ENCODE measurements around the gene CACNA2D3.
"Not testable (repeated sequence)": the region's sequence is repeated elsewhere in the genome, so short reads cannot be mapped to it uniquely, and the experiment has no call there.

CACNA2D3 gene

DNA sequence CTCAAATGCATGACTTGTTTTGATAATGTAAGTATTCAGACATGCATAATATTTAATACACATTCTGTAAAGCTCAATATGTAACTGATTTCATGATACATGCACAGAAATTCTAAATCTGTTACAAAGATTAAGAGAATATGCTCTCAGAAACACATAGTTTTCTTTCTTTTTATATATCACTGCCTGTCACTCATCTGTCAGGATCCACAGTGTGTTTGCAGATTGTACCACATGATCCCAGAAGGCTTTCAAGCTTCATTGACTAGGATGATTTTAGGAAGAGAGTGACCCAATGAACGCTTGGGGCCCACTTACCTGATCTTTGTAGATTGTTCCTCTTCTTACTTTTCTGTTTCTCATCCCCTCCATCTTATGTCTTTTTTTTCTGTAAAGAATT is 261.9 kb downstream of the CACNA2D3 start:
- DNase-seq: no peak

DNA sequence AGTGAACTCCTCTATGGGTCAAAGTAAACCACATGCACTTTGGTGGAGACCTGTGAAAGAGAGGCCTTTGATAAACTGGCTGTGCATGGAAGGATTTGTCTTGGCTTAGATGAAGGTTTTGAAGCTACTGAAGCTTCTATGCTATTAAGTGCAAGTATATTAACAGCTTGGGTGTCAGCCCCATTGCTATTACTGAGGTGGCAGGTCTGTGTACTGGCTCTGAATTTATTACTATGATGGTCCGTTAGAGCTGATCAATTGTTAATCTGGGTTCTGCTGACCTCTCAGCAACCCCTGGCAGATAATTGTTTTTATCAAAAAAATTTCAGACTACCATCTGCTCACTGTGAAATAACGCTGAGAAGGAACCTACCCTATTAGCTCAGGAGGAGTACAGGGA is 268.2 kb downstream of the CACNA2D3 start:
- no peak for DNase-seq

DNA sequence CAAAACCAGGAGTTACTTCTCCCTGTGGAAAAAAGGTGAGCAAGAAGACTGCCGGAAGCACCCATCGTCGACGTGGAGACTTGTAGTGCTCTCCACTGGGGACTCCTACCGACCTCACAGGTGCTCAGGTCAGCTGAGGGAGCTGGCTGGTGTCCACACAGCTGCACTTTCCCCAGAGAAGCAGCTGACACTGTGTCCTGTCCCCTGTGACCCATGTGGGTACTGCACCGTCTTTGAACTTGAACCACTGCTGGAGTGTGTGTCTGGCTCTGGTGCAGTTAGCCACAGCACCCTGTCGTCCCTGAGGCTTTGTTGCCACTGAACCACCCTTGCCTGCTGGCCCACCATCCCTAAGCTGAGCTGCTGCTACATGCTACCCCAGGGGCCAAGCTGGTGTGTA is 270.8 kb downstream of the CACNA2D3 start:
- DNase-seq: no peak

DNA sequence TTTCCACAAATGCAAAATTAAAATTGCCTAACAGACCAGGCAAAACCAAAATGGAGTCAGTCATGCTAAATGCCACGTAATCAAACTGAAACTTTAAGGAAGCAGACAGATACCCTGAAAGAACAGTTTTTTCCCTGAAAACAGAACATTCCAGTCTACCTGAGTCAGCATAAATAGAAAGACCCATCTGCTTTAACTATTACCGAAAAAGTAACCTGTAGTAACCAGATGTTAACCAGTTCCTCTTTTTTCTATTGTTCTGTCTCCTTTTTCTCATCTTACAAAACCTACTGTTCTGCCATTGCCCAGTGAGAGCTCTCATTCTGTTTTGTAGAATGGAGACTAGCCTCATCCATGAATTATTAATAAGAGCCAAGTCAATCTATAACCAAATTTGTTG is 286.0 kb downstream of the CACNA2D3 start:
- DNase-seq: no peak

DNA sequence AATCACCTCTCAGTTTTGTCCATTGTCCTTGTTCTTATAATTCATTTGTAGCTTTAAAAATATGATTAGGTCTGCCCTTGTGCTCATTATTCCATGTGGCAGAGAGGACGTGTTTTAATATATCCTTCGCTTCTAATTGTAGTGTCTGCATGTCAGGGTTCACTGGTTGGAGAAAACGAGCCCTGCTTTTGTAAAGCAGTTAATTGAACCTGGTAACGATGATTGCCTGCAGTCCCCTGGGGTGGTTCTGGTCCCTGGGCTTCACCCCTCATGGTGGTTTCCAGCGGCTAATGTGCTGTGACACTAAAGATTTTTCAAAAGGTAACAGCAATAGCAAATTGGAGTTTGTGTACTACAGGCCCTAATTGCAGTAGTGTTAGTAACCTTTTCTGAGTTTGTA is 299.6 kb downstream of the CACNA2D3 start:
- DNase-seq: no peak

DNA sequence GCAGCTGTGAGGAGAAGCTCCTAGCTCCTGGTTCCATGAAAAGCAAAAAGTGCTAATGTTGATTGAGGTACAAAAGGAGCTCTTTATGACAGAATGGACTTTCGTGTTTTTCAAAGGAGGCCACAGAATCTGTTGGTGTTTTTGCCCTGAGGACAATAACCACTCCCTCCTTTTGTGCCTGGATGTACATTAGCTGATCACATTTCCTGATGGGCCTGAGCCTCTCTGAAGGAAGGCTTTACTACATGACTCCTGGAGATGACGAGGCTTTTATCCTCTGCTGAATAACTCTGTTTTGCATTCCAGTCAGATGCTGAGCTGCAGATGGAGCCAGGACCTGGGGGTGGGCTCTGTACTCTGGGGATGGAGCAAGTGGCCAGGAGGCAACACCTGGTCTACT is 301.9 kb downstream of the CACNA2D3 start:
- no peak for DNase-seq

DNA sequence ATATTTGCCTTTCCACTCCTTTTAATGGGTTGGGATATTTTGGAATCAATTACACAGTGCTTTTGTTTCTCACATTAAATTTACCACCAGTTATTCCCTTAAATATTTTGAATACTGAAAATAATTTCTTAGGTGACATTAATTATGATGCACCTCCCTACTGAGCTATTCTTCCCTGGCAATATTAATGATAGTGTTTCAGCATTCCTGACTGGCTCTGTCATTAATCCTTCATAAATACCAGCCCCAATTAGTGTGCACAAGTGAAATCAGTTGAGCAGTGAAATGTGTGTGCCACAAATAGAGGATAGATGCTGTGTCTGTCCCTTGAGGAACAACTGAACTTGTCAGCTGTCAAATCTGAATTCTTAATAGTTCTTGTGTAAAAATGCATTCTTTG is 304.0 kb downstream of the CACNA2D3 start:
- no peak for DNase-seq

DNA sequence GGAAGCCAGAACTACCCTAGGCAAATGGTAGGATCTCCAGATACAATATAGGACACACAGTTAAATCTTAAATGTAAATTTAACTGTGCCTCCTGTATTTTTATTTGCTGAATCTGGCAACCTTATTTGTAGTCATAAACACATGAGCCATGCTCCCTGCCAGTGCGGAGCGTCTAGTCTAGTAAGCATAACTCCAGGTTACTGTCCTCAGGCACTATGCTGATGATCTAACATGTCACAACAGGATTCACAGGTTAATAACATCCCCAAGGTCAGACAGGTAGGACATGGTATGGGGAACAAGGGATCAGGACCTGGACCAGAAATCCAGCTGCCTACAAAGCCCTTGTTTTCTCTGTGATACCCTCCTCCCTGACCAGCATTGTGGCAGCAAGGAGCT is 305.1 kb downstream of the CACNA2D3 start:
- DNase-seq: no peak

DNA sequence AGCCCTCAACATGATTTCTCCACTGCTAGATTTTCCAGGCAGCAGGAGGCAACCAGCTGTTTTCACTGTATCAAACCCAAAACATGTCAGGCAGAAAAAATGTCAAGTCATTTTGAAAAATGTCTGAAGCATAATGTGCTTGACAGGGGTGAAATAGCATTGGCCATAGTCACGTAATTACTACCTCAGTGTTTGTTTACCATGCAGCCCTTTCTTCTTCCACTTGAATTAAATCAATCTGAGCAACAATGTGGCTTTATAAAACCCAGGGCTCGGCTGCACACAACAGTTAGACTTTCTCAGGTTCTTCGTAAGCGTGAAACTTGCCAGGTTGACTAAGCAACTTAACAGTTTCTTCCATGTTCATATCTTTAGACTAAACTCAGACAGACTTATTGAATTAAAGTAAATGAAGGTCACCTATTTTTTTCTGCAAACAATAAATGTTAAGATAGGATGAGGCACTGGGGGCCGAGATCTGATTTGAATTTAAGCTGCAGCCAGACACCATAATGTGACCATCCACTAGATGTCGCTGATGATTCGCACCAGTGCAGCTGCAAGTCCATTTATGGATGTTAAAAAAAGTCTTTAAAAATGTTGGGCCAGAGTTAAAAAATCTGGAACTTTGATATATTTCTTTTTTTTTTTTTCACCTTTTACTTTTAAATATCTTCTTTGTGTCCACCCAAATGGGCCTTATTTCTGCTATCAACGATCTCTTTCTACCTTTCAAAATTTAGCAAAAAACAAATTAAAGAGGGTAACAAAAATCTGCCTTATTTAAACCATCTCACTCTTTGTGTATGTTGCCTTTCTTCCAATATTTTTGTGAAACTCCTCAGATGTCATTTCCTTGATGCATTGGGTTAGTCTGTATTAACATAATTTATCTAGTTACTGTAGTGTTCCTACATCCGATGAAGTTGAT is 305.9 kb downstream of the CACNA2D3 start:
- peak; percentile 51 for DNase-seq

DNA sequence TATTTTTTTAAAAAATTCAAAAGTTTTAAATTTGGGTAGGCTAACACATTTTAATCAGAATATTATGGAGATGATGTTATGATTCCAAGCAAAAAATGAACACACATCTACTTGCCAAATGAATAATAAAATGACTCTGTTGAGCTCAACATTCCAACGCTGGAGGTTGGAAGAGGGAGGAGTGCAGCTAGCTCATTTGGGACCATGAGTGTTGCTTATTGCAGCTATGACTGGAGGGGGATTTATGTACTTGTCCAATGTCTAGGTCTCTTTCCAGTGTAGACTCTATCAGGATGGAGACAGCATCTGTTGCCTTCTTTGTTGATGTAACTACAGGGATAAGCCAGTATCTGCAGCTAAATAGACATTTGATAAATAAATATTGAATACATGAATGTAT is 310.6 kb downstream of the CACNA2D3 start:
- no peak for DNase-seq

DNA sequence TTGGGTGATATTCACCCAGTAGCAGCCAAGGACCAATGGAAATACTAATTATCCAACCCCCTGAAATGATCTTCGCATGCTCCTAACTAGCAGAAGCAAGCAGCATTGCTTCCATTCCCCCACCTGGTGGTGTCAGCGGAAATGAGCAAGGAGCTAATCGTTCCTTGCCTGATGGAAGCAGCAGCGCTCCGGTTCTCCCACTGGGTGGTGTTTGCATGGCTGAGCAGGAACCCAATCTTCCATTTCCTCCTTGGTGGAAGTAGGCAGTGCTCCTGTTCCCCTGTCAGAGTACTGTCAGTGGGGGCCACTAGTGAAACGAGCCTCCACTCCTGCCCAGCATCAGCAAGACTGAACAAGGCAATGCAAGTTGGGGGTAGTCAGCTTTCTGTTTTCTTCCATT is 311.5 kb downstream of the CACNA2D3 start:
- peak; percentile 24 for DNase-seq

DNA sequence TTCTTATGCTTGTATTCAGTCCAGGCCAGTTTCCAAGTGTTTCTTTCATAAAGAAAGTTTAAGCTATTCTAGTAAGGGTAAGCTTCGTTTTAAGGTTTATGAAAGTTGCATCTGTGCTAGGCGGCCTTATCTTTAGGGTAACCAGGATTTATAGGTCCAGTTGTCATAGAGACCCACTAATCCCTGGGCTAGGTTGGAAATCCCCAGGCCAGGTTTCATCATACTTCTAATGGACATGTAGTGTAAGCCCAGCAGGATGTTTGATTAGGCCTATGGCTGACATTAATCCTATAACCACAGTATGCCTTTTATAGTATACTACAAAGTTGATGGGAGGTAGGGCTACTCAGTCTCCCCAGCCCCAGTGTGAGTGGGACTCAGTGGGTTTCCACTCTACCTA is 312.4 kb downstream of the CACNA2D3 start:
- DNase-seq: no peak

DNA sequence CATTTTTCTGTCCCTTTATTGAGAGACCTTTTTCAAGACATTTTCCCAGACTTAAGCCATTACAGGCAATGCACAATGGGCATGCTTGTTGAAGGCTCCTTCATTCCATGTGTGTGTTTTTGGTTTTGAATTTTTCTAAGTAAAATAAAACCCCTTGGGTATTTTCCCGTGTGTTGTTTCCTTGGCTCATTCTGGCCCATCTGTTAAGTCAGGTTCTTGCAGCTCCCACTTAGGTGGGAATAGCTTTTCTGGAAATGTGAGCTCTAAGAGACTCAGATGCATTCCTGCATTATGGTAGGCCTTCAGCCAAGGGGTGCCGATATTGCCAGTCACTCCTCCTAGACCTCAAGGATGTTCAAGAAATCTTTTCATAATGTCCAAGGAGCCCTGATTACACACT is 314.9 kb downstream of the CACNA2D3 start:
- DNase-seq: peak; percentile 63

DNA sequence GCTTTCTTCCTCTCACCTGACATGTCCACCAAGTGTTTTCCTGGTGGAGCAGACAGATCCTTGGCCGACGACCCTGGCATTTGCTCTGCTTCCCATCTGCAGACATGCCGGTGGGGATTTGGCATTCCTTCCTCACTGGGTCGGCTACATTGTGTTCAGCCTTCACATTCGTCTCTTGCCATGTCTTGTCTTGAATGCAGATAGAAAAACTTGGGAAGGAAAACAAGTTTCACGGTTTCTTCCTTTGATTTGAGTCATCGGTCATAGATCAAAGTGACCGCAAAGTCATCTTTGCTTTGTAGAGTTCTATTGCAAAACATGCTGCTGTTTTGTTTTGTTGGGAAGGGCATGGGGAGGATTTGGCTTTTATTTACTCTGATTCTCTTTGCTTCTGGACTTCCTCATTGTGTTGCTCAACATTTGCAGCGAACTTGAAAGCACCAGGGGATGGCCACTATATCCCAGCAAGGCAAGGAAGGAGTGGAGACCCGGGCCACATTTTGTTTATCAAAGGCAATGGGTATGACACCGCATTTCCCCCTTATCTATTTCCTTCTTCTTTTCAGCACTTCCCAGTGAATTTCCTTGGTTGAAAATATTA is 321.3 kb downstream of the CACNA2D3 start:
- no peak for DNase-seq

DNA sequence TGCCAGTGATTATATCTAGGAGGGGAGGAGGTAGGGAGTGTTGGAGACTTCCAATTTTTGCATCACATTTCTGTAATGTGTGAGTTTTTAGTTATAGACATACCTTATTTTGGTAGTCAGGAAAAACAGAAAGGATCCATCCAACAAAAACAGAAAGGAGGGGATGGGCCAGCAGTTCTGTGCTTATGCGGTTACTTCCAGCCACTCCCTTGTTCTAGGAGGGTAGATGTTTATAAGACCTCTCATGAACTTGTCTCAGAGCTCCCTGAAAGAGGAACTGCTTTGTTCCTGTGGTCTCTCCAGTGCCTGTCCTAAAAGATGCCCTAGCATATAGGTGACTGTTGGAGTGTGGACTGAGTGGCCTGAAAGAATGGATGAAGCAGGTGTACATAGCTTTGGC is 323.3 kb downstream of the CACNA2D3 start:
- no peak for DNase-seq

DNA sequence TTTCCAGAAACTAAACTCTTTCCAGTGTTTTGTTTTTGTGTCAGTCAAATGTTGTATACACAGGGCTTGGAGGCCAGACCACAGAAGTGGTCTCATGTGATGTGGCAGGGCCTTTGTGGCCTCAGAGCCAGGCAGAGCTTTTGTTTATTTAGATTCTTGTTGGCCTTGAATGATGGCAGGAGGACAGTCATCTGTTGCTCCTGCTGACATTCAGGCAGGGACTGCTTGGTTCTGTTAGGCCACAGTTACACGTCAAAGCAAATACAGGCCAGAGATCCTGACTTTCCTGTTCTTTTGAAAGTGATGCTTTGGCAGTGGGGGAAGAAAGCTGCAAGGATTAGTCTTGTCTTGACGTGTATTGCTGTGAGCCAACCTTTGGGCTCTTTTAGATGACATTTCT is 325.1 kb downstream of the CACNA2D3 start:
- no peak for DNase-seq

DNA sequence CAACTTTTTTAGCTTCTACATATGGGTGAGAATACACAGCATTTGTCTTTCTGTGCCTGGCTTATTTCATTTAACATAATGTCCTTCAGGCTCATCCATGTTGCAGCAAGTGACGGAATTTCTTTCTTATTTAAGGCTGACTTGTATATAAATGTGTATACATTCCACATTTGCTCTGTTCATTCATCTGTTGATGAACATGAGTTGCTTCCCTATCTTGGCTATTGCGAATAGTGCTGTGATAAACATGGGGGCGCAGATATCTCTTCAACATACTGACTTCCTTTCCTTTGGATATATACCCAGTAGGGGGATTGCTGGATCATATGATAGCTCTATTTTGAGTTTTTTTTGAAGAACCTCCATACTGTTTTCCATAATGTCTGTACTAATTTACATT is 332.5 kb downstream of the CACNA2D3 start:
- no peak for DNase-seq

DNA sequence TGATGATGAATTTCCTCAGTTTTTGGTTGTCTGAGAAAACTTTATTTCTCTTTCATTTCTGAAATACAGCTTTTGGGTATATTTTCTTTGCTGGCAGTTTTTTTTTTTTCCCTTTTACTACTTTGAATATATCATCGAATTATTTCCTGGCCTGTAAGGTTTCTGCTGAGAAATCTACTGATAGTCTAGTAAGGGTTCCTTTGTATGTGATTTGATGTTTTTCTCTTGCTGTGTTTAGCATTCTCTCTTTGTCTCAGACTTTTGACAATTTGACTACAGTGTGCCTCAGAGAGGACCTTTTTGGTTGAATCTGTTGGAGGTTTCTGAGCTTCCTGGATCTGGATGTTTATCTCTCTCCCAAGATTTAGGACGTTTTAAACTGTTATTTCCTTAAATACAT is 336.0 kb downstream of the CACNA2D3 start:
- DNase-seq: no peak

DNA sequence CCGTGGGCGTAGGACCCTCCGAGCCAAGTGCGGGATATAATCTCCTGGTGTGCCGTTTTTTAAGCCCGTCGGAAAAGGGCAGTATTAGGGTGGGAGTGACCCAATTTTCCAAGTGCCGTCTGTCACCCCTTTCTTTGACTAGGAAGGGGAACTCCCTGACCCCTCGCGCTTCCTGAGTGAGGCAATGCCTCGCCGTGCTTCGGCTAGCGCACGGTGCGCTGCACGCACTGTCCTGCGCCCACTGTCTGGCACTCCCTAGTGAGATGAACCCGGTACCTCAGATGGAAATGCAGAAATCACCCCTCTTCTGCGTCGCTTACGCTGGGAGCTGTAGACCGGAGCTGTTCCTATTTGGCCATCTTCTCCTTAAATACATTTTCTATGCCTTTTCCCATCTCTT is 342.2 kb downstream of the CACNA2D3 start:
- DNase-seq: not testable (repeated sequence)

DNA sequence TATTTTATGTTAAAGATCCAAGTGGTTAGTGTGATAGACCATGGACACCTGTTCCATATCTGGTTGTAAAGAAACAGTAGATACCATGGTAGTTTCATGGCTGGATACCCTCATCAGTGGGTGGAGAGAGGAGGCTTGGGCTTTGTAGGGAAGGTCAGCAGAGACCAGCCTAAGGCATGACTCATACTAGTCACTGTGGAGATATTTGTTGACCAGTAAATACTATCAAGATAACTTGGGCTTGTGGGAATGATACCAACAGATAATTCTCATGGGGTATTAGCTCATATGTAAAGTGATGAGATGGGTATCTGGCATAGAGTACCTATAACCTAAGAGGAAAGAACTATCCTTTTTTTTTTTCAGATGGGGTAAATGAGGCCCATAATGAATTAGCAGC is 354.5 kb downstream of the CACNA2D3 start:
- no peak for DNase-seq

DNA sequence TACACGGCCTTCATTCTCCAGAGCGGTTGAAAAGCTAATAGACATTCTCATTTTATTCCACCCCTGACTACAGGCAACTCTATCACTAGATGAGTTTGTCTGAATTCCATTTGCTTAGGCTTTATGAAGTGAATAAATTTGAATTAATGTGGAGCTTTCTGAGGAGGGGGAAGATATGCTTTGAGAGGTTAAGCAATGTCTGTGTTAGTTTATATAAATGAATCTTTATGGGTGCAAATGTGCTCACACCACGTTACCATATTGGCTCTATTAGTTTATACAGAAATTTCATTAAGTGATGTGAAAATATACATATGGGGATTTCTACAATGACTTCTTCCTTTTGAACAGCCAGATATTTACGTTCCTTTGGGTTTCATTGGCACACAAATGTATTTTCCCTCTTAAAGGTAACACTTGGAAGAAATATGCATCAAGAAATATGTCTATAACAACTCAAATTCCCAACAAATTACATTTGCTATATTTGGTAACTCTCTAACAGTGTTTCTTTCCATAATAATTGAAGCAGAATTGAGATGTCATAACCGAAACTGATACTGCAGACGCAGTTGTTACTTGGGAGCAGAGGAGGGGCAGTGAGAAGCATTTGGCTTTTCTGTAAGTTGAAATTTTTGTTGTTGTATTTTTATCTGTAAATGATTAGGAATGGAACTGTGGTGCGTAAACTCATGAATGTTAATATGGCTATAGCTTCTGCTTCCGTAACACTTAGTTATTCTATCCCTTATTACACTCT is 359.4 kb downstream of the CACNA2D3 start:
- no peak for DNase-seq

DNA sequence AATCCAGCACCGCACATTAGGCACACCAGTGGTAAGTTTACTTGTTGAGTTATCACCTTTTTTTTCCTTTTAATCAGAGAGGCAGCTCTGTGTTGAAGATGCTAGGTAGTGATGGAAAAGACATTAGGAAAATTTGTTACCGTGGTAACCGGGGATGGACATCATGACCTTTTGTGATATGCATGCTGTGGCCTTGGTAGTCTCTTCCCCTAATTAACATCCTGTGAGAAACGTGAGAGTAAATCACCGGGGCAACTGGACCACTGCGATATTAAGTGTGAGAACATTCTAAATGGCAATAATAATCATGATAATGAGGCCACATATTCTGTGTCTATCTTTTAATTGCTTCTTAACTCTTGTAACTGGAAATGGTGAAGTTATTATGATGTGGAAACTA is 362.0 kb downstream of the CACNA2D3 start:
- no peak for DNase-seq

DNA sequence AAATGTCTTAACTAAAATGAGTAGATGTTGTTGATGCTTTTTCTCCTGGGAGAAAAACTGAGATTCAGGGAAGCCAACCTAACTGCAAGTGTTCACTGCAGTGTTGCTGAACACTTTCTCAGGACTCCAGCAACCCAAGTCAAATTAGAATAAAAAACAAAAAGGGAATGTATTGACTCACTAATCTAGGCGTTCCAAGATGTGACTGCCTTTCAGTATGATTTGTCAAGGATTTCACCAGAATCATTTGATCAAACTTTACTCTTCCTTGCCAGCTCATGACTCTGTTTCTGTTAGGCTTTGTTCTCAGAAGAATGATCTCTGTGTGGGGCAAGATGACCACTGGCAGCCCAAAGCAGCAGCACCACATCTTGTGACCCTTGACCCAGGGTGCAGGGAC is 364.0 kb downstream of the CACNA2D3 start:
- no peak for DNase-seq

DNA sequence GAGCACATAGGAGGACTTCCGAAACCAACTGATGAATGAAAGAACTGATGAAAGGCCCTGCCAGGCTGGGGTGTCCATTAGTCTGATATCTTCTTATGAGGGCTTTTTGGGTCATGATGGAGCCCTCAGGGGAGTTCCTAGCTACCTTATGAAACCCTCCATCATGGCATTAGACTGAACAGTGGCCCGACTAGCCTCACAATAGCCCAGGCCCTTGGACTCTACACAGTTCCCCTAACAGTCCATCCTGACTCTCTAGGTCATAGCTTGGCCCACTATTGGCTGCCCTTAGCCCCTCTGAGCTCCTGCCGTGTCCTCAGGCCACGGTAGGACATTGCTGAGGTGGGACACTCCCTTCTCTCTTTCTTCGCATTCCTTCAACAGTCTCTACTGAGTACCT is 365.9 kb downstream of the CACNA2D3 start:
- no peak for DNase-seq
